ENCODE measurements around the gene TSPAN11.
A peak's percentile ranks its signal among the peaks of the same experiment; 100 is the strongest.

TSPAN11 gene

DNA sequence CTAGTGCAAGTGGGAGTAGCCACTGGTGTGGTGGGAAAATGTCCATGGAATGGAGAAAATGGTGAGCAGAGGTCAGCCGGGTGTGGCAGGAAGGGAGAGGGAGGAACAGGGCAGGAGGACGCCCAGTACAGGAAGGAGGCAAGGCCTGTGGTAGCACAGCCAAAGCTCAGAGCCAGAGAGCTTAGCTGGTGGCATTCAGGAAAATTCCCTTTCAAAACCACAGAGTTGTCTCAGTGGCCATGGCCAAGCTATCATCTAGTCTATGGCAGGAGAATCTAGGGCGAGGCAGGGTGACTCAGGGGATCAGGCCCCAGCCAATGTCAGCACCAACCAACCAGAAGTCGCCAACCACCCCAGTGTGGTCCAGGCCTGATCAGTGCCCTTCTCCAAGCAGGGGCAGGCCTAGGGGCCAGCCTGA is 79.4 kb downstream of the TSPAN11 start:
- peak; percentile 17 for DNase-seq (ENCODE audit: low read depth)
- H3K4me3 ChIP-seq (replicated peaks; ENCODE audit: low read depth, low read length) = no peak overlapping the region
- TF ChIP-seq, protein P1, sequence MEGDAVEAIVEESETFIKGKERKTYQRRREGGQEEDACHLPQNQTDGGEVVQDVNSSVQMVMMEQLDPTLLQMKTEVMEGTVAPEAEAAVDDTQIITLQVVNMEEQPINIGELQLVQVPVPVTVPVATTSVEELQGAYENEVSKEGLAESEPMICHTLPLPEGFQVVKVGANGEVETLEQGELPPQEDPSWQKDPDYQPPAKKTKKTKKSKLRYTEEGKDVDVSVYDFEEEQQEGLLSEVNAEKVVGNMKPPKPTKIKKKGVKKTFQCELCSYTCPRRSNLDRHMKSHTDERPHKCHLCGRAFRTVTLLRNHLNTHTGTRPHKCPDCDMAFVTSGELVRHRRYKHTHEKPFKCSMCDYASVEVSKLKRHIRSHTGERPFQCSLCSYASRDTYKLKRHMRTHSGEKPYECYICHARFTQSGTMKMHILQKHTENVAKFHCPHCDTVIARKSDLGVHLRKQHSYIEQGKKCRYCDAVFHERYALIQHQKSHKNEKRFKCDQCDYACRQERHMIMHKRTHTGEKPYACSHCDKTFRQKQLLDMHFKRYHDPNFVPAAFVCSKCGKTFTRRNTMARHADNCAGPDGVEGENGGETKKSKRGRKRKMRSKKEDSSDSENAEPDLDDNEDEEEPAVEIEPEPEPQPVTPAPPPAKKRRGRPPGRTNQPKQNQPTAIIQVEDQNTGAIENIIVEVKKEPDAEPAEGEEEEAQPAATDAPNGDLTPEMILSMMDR (IDR thresholded peaks at IDR 0.05; ENCODE audit: low read length, missing control alignments) = no peak

- DNase-seq (ENCODE audit: low read depth) = no peak
- no peak overlapping the region for H3K4me3 ChIP-seq (replicated peaks; ENCODE audit: low read depth, low read length)
- TF ChIP-seq, protein P1 (IDR thresholded peaks at IDR 0.05; ENCODE audit: low read length, missing control alignments) = no peak
Measured at GRCh38 chr12:31006416-31007152, 80.0 kb downstream of the TSPAN11 start.

DNA sequence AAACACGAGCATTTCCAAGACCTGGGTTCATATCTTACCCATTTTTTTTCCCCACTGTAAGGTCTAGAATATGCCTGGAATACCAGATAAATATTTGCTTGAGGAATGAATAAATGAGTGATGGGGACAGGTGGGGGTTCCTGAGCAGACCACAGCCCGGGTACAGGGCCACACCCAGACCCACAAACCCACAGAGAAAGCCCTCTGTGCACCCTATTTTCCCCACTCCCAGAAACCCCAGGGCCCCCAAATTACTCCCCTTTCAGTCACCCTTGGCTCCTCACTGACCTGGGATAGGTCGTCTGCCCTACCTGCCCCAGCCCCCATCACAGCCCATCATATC is 80.6 kb downstream of the TSPAN11 start:
- H3K4me3 ChIP-seq (replicated peaks; ENCODE audit: low read depth, low read length) = no peak overlapping the region
- DNase-seq (ENCODE audit: low read depth) = no peak
- TF ChIP-seq, protein P1 (IDR thresholded peaks at IDR 0.05; ENCODE audit: low read length, missing control alignments) = no peak

GRCh38 chr12:31007636-31008175 is 81.2 kb downstream of the TSPAN11 start:
- DNase-seq (ENCODE audit: low read depth) = no peak
- H3K4me3 ChIP-seq (replicated peaks; ENCODE audit: low read depth, low read length) = no peak overlapping the region
- TF ChIP-seq, protein P1 (IDR thresholded peaks at IDR 0.05; ENCODE audit: low read length, missing control alignments) = no peak

- H3K4me3 ChIP-seq (replicated peaks; ENCODE audit: low read depth, low read length) = no peak overlapping the region
- no peak for DNase-seq (ENCODE audit: low read depth)
- TF ChIP-seq, protein P1 (IDR thresholded peaks at IDR 0.05; ENCODE audit: low read length, missing control alignments) = no peak
Measured at GRCh38 chr12:31008241-31008761, 81.8 kb downstream of the TSPAN11 start.

- DNase-seq (ENCODE audit: low read depth) = no peak
- TF ChIP-seq, protein P1 (IDR thresholded peaks at IDR 0.05; ENCODE audit: low read length, missing control alignments) = no peak
- no peak overlapping the region for H3K4me3 ChIP-seq (replicated peaks; ENCODE audit: low read depth, low read length)
Measured at GRCh38 chr12:31008961-31009840, 82.7 kb downstream of the TSPAN11 start.
